B cell (primary cell): ENCODE results near the gene ADCY1. TPM values are rescaled to one million over a fixed set of nuclear protein-coding genes. Genes with fewer than 3 reads are reported as not detected.

Source experiments
- ATAC-seq: fragments of 200-7000 bp; cut with Tn5 transposase; one replicate; pipeline ENCODE4 v1.10.0; 2021; ENCODE audit warnings: low read depth, mild to moderate bottlenecking, moderate number of reproducible peaks, moderate library complexity
- CTCF ChIA-PET: fragments of 350-600 bp; sonication (Branson Sonifier 250); formaldehyde crosslinking; loops from one replicate; lab custom pipeline; 2021; ENCODE audit warnings: antibody characterized with exemption, inconsistent platforms; lab: Charles Lee
- POLR2A ChIA-PET: fragments of 350-600 bp; sonication (Branson Sonifier 250); formaldehyde crosslinking; loops from one replicate; lab custom pipeline; 2021; ENCODE audit warnings: antibody characterized with exemption; lab: Charles Lee
- DNase-seq: peaks from one replicate; pipeline ENCODE4 v3.0.0; 2013
- H2AFZ ChIP-seq: 2 replicates; pipeline ENCODE4 v1.6.1; 2012; ENCODE audit warnings: mild to moderate bottlenecking, low read depth, low read length; ENCODE audit not compliant: insufficient read depth, poor library complexity, severe bottlenecking
- H3K27ac ChIP-seq, 2 donors: 1 replicate in 1 of 2; 2 replicates in 1 of 2; pipeline ENCODE4 v1.5.1; 2012 to 2013; ENCODE audit warnings: low read length in 2 of 2, mild to moderate bottlenecking in 2 of 2, moderate library complexity in 1 of 2
- H3K27me3 ChIP-seq, 4 experiments: fragments of 200-600 bp in 1 of 4; sonication (generic) in 1 of 4; replicated peaks in 1 of 4; 1 replicate in 2 of 4; 2 replicates in 2 of 4; pipeline versions ENCODE4 v1.6.1 to v1.7.0; 2013 to 2016; ENCODE audit warnings: low read length in 3 of 4, mild to moderate bottlenecking in 2 of 4, mixed read lengths in 1 of 4, moderate library complexity in 1 of 4; ENCODE audit not compliant: insufficient read depth in 4 of 4, control insufficient read depth in 3 of 4; ENCODE audit errors: control extremely low read depth in 1 of 4
- H3K36me3 ChIP-seq, 2 experiments: replicated peaks in 1 of 2; 1 replicate in 1 of 2; 2 replicates in 1 of 2; pipeline versions ENCODE4 v1.6.1 to v1.7.1; 2013; ENCODE audit warnings: low read length in 1 of 2; ENCODE audit not compliant: insufficient read depth in 2 of 2, control insufficient read depth in 1 of 2; ENCODE audit errors: control extremely low read depth in 1 of 2, extremely low read depth in 1 of 2
- H3K4me1 ChIP-seq, 2 donors: fragments of 200-600 bp in 1 of 2; sonication (generic) in 1 of 2; 1 replicate in 1 of 2; 2 replicates in 1 of 2; pipeline versions ENCODE4 v1.5.1 to v1.6.1; 2013 to 2017; ENCODE audit warnings: low read length in 2 of 2; ENCODE audit not compliant: control insufficient read depth in 2 of 2, insufficient read depth in 2 of 2
- H3K4me2 ChIP-seq: replicated peaks from 2 replicates; pipeline ENCODE3; 2012; ENCODE audit warnings: mild to moderate bottlenecking, low read depth, low read length; ENCODE audit not compliant: poor library complexity, severe bottlenecking
- H3K4me3 ChIP-seq, 5 experiments: fragments of 200-600 bp in 1 of 5; sonication (generic) in 1 of 5; 1 replicate in 3 of 5; 2 replicates in 2 of 5; pipeline versions ENCODE4 v1.5.1 to v1.7.0; 2011 to 2016; ENCODE audit warnings: low read length in 4 of 5, mild to moderate bottlenecking in 4 of 5, low read depth in 2 of 5, control low read depth in 1 of 5, moderate library complexity in 1 of 5; ENCODE audit not compliant: insufficient read depth in 1 of 5; ENCODE audit errors: control extremely low read depth in 1 of 5, extremely low read depth in 1 of 5
- H3K79me2 ChIP-seq: fragments of 200-600 bp; sonication (generic); one replicate; pipeline ENCODE4 v1.6.0; 2016; ENCODE audit warnings: low read length; ENCODE audit not compliant: control insufficient read depth, insufficient read depth
- H3K9ac ChIP-seq: fragments of 200-600 bp; sonication (generic); 2 replicates; pipeline ENCODE4 v1.6.1; 2017; ENCODE audit warnings: mild to moderate bottlenecking, low read length, moderate library complexity
- H3K9me3 ChIP-seq, 3 donors: one replicate each; pipeline versions ENCODE4 v1.6.1 to v1.7.1; 2013; ENCODE audit warnings: low read length in 2 of 3; ENCODE audit not compliant: control insufficient read depth in 2 of 3, insufficient read depth in 1 of 3; ENCODE audit errors: control extremely low read depth in 1 of 3
- H4K20me1 ChIP-seq: 2 replicates; pipeline ENCODE4 v1.6.0; 2012; ENCODE audit warnings: mild to moderate bottlenecking, low read length; ENCODE audit not compliant: insufficient read depth, control insufficient read depth, poor library complexity, severe bottlenecking
- H3K27ac Mint-ChIP-seq: one replicate; pipeline ENCODE4 v1.8.0; 2021; ENCODE audit warnings: mixed read lengths
- H3K27me3 Mint-ChIP-seq: one replicate; pipeline ENCODE4 v1.8.0; 2021; ENCODE audit warnings: mixed read lengths
- H3K4me1 Mint-ChIP-seq: one replicate; pipeline ENCODE4 v1.8.0; 2021; ENCODE audit warnings: mixed read lengths
- H3K4me3 Mint-ChIP-seq: one replicate; pipeline ENCODE4 v1.8.0; 2021; ENCODE audit warnings: mixed read lengths
- H3K9me3 Mint-ChIP-seq: one replicate; pipeline ENCODE4 v1.8.0; 2022; ENCODE audit warnings: mixed read lengths; ENCODE audit not compliant: insufficient read depth
- CTCF ChIP-seq: fragments of 200-600 bp; IDR thresholded peaks from one replicate; pipeline ENCODE4 v1.8.0; 2022; ENCODE audit warnings: antibody characterized with exemption, mild to moderate bottlenecking
- WGBS: methylation state at CpG from one replicate; pipeline ENCODE4 v1.1.5; 2013; ENCODE audit warnings: missing lambda C conversion rate; ENCODE audit not compliant: insufficient coverage; 5-methylcytosine and 5-hydroxymethylcytosine counted together
- intact Hi-C: fragments of 100-400 bp; cut with micrococcal nuclease; formaldehyde crosslinking; loops from one replicate; pipeline ENCODE4 v1.10.0; 2022
- polyA plus RNA-seq: library from polyadenylated mRNA; depleted of rRNA; stranded (reverse); fragments of >200 nt; gene quantifications from 2 replicates; pipeline ENCODE4 v1.2.3, GENCODE V29; 2012
- total RNA-seq, 2 donors: library from RNA; stranded (reverse); fragments of 120-200 nt in 1 of 2; gene quantifications; 1 replicate in 1 of 2; 2 replicates in 1 of 2; pipeline versions ENCODE4 v1.2.3 to v1.2.4, GENCODE V29; 2013 to 2022

The ADCY1 gene
- total and polyA plus RNA-seq, 2 donors (not counting 1 experiment from before 2014, with no cell fraction given), result 0.05 to 0.12 TPM

GRCh38 chr7:45720989-45721388, 146.8 kb downstream of the ADCY1 start:
- no peaks in the 10 kb centered on the region for H3K4me1 Mint-ChIP-seq
- no peaks in the 10 kb centered on the region for H3K9me3 Mint-ChIP-seq

More at GRCh38 chr7:45720989-45721388, 146.8 kb downstream of the ADCY1 start:
- Histone ChIP-seq H4K20me1 (no peaks in the 10 kb centered on the region), H3K27ac (no peak overlapping the region), H3K9ac (no peak overlapping the region), H3K9me3 (no peaks in the 10 kb centered on the region), H3K4me1 (no peaks in the 10 kb centered on the region), H3K27me3 (no peaks in the 10 kb centered on the region), H3K4me2 (no peak overlapping the region), H3K79me2 (no peaks in the 10 kb centered on the region), H3K36me3 (peaks cover 1 to 19% of the 10 kb centered on the region in 2 experiments), H2AFZ (no peak overlapping the region), H3K4me3 (no peak overlapping the region)
- Mint-ChIP-seq H3K27ac (no peak overlapping the region), H3K27me3 (no peaks in the 10 kb centered on the region), H3K4me3 (no peak overlapping the region)
- TF ChIP-seq CTCF, result no peak
- CTCF ChIA-PET, result no interaction called here
- ATAC-seq (no peak), DNase-seq (no peak)
- POLR2A ChIA-PET, result no interaction called here
- intact Hi-C loops, result no loop called here
- WGBS, result 100% methylated on average over 3 of the region's 3 CpGs
